Esophagus muscularis mucosa (tissue), 4 donors: ENCODE results near the gene TMEM176A.

Experiments used
- CTCF ChIP-seq, 3 experiments: fragments of 200-600 bp in 2 of 3; fragments of 450-650 bp in 1 of 3; sonication (generic) in 2 of 3; IDR thresholded peaks; one replicate each; pipeline ENCODE4 v1.5.1; 2017 to 2019; ENCODE audit warnings: antibody characterized with exemption in 3 of 3, mild to moderate bottlenecking in 2 of 3, moderate library complexity in 1 of 3
- EP300 ChIP-seq: sonication (generic); formaldehyde crosslinking; IDR thresholded peaks from one replicate; pipeline ENCODE4 v1.6.1; 2017; ENCODE audit warnings: antibody characterized with exemption
- POLR2A ChIP-seq: fragments of 450-650 bp; IDR thresholded peaks from one replicate; pipeline ENCODE4 v1.6.1; 2017; ENCODE audit warnings: antibody characterized with exemption, moderate library complexity, mild to moderate bottlenecking, low read depth
- POLR2AphosphoS5 ChIP-seq, 2 donors: sonication (generic); formaldehyde crosslinking; IDR thresholded peaks; one replicate each; pipeline ENCODE4 v1.6.1; 2017; ENCODE audit warnings: antibody characterized with exemption in 2 of 2

GRCh38 chr7:150852371-150852905, 51.9 kb downstream of the TMEM176A start, which contains the start of gene AOC1:
- no peak for TF ChIP-seq CTCF (IDR thresholded peaks at IDR 0.05)
- TF ChIP-seq POLR2A, result no peak
- TF ChIP-seq POLR2AphosphoS5 (IDR thresholded peaks at IDR 0.05), result no peak
- TF ChIP-seq EP300, result no peak
